ENCODE data around the gene MVB12B.
A peak's percentile ranks its signal among the peaks of the same experiment; 100 is the strongest.

GRCh38 chr9:126417043-126417442 is 90.4 kb downstream of the MVB12B start:
- TF ChIP-seq CTCF (IDR thresholded peaks at IDR 0.05 in 2 of 3, conservative IDR thresholded peaks at IDR 0.05 in 1 of 3; ENCODE audit: borderline replicate concordance in 1 of 3, insufficient read depth in 1 of 3, low read depth in 2 of 3, low read length in 2 of 3) = no peak
- no peak for TF ChIP-seq EZH2 (IDR thresholded peaks at IDR 0.05)
- no peak for TF ChIP-seq POLR2A (IDR thresholded peaks at IDR 0.05; ENCODE audit: borderline replicate concordance, extremely low read depth, insufficient read depth, insufficient read length)
- TF ChIP-seq RAD21 (IDR thresholded peaks at IDR 0.05; ENCODE audit: low read depth) = no peak
- TF ChIP-seq ZFX (IDR thresholded peaks at IDR 0.05) = no peak
- peak; percentile 37; the same call in 1 of the 2 replicates for TF ChIP-seq POLR2AphosphoS5 (IDR thresholded peaks at IDR 0.05; ENCODE audit: low read depth, low read length)
- no peak for TF ChIP-seq CBX3 (IDR thresholded peaks at IDR 0.05; ENCODE audit: low read depth)
- no peak for TF ChIP-seq SP1 (IDR thresholded peaks at IDR 0.05; ENCODE audit: low read depth)
- no peak for TF ChIP-seq REST (IDR thresholded peaks at IDR 0.05; ENCODE audit: low read depth)
- no peak for TF ChIP-seq MAX (IDR thresholded peaks at IDR 0.05)
- TF ChIP-seq TCF7L2 (IDR thresholded peaks at IDR 0.05; ENCODE audit: borderline replicate concordance, extremely low read depth, insufficient read depth, insufficient read length) = no peak

Data from HCT116 (cell line).